SKM-1 treated with dmso at 0.1 percent for 144 hours (cell line): Measurements from ENCODE around the gene TGIF2LX.
"Not testable (repeated sequence)": the region's sequence is repeated elsewhere in the genome, so short reads cannot be mapped to it uniquely, and the experiment has no call there.

Source experiments
- DNase-seq: peaks from one replicate; lab custom pipeline; 2025; ENCODE audit not compliant: unreplicated experiment; lab: John Stamatoyannopoulos, UW

The TGIF2LX gene

DNA sequence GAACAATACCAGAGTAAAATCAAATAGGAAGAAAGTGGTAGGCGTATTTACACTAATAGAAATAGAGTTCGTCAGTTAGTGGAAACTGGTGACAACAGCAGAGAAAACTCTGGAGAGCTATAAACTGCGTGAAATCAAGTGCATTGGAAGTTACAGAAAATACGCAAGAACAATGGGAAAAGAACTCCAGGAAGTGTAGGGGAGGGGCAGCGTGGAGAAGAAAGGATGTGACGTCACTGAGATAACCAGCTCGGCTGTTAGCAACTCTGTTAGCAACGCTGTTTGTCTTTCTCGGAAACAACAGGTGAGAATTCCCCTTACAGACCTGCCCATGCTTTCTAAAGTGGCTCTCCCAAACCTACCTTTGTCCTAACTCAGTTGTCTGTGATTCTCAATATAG, at the start of gene TGIF2LX:
TGIF2LX (plus strand) TSS at position 244 of the 400 bp plus-strand sequence. CDS start 178 bp downstream, outside the sequence.
- DNase-seq: not testable (repeated sequence)

- not testable (repeated sequence) for DNase-seq
These were observed 728 bp downstream of the TGIF2LX start for GRCh38 chrX:89922338-89922934.

DNA sequence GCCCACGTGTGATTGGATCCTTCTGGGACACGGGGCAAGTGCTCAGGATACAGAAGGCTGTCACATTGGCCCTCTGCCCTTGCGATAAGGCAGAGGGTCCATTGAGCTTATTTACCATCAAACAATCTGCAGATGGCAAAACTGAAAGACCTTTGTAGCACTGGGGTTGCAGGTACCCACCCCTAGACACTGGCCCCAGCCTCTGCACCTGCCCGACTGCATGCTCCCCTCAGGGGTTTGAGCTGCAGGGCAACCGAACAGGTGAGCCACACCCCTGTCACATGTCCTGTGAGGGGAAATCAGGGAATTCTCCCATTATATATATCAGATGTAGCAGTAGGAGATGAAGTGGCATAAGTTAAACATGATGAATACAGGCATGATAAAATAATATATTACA, 21.4 kb downstream of the TGIF2LX start:
- DNase-seq: not testable (repeated sequence)

DNA sequence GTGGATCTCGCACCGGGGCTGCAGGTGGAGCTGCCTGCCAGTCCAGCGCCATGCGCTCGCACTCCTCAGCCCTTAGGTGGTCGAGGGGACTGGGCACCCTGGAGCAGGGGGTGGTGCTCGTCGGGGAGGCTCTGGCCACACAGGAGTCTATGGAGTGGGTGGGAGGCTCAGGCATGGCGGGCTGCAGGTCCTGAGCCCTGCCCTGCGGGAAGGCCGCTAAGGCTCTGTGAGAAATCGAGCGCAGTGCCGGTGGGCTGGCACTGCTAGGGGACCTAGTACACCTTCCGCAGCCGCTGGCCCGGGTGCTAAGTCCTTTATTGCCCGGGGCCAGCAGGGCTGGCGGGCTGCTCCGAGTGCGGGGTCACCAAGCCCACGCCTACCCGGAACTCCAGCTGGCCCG, 43.9 kb downstream of the TGIF2LX start:
- DNase-seq: not testable (repeated sequence)
